GM06990 (cell line): Measurements from ENCODE around the gene TXLNA.

Experiments used
- DNase-seq: peaks from one replicate; pipeline ENCODE4 v3.0.0-alpha.2; 2011; ENCODE audit not compliant: insufficient read length; ENCODE audit errors: extremely low read depth
- H3K27me3 ChIP-seq: replicated peaks from 2 replicates; pipeline ENCODE4 v1.6.0; 2011; ENCODE audit warnings: low read length; ENCODE audit not compliant: control insufficient read depth, insufficient read depth
- H3K36me3 ChIP-seq: 2 replicates; pipeline ENCODE4 v1.5.1; 2011; ENCODE audit warnings: low read length; ENCODE audit not compliant: control insufficient read depth, insufficient read depth
- H3K4me3 ChIP-seq: replicated peaks from 2 replicates; pipeline ENCODE4 v1.5.1; 2011; ENCODE audit warnings: low read depth, mild to moderate bottlenecking, control low read depth, low read length
- TF ChIP-seq, protein P1 (sequence below): IDR thresholded peaks from 2 replicates; pipeline ENCODE4 v1.5.1; 2011; ENCODE audit warnings: low read length, control low read depth, mild to moderate bottlenecking, inconsistent platforms; ENCODE audit not compliant: insufficient read depth, poor library complexity, severe bottlenecking

Gene TXLNA

DNA sequence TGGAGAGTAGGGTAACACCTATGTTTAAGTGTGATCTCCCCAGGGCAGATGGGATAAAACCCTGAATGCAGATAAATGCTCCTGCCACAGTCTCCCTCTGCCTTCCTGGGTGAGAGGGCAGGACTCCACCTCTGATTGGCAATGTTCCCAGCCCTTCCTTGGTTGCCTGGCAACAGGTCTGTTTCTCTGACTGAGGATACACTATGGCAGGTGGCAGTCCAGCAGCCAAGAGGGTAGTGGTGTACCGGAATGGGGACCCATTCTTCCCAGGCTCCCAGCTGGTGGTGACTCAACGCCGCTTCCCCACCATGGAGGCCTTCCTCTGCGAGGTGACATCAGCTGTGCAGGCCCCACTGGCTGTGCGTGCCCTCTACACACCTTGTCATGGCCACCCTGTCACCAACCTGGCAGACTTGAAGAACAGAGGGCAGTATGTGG is 29.4 kb downstream of the TXLNA start, which contains the start of gene DCDC2B:
TSS of gene DCDC2B (plus strand) at position 199 of the 438 bp plus-strand sequence. CDS start at position 204, 5 bp downstream.
- no peaks in the 10 kb centered on the region for H3K27me3 ChIP-seq
- H3K4me3 ChIP-seq: no peak within 1 kb of the TSS
- peaks cover 7% of the 10 kb centered on the region for H3K36me3 ChIP-seq
- no peak for DNase-seq
- TF ChIP-seq, protein P1, sequence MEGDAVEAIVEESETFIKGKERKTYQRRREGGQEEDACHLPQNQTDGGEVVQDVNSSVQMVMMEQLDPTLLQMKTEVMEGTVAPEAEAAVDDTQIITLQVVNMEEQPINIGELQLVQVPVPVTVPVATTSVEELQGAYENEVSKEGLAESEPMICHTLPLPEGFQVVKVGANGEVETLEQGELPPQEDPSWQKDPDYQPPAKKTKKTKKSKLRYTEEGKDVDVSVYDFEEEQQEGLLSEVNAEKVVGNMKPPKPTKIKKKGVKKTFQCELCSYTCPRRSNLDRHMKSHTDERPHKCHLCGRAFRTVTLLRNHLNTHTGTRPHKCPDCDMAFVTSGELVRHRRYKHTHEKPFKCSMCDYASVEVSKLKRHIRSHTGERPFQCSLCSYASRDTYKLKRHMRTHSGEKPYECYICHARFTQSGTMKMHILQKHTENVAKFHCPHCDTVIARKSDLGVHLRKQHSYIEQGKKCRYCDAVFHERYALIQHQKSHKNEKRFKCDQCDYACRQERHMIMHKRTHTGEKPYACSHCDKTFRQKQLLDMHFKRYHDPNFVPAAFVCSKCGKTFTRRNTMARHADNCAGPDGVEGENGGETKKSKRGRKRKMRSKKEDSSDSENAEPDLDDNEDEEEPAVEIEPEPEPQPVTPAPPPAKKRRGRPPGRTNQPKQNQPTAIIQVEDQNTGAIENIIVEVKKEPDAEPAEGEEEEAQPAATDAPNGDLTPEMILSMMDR: no peak

DNA sequence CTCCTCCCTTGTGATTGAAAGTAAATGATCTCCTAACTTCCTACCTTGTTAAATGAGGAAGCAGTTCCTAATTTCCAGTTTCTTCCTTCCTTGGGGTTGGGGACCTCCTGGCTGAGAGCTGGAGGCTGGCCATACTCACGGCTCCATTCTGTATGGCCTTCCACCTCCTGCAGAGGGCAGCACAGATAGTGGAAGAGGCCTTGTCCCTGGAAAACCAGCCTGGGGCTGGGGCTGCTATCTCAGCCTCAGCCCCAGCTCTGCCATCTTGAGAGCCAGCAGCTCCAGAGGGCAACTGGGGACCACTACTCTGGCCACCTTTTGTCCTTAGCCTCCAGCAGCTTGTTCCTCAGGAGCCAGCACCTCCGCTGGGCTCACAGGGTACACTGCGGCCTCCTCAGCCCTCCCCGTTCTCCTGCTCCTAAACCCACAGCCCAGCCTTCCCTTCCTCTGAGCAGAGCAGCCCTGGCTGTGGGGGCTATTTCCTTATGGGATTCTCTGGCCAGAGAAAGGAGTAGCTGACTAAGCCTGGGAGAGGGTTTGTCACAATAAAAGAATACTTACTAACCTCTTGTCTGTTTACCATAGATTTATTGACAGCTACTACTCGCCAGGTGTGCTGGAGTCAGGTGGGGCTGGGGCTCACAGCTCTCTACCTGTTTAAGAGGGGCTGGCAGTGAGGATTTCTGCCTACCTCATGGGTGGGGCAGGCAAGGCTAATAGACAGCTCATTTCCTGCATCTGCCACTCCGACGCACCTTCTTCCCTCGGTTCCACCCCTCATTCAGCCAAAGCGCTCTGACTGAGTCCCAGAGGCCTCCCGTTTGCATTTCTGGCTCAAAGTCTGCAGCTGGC is 36.4 kb downstream of the TXLNA start:
- Histone ChIP-seq H3K4me3 (no peak overlapping the region), H3K36me3 (peaks cover 9% of the 10 kb centered on the region), H3K27me3 (no peaks in the 10 kb centered on the region)
- no peak for DNase-seq
- TF ChIP-seq, protein P1: peak; percentile 84

DNA sequence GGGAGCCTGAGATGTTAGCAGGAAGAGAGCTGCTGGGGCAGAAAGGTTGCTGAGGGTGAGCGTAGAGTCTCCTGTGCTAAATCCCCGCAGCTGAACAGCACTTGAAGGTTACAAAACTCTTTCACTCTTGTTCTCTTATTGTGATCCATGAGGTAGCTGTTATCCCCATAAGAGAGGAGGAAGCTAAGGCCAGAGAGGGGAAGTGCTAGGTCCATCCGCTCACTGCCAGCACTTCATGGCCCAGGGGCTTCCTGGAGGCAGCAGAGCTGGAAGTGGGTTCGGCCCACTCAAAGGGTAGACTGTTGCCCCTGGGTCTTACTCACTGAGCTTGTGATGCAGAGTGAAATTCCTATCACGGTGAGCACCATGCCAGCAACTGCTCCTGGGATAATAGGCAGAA is 37.1 kb downstream of the TXLNA start:
- no peaks in the 10 kb centered on the region for H3K27me3 ChIP-seq
- no peak for DNase-seq
- H3K36me3 ChIP-seq: peaks cover 9% of the 10 kb centered on the region
- H3K4me3 ChIP-seq: no peak overlapping the region
- TF ChIP-seq, protein P1: no peak

DNA sequence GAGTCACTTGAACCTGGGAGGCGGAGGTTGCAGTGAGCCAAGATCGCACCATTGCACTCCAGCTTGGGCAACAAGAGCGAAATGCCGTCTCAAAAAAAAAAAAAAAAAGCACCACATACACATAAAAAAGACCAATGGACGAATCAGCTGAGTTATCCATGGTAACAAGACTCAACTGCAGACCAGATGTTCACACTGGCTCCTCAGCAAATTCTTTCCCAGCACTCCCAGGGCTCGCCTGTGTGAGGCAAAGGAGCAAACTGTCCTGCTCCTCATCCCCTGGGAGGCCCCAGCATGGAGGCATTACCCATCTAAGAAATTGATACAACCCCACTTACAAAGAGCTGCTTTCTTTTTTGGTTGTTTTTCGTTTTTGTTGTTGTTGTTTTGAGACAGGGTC is 39.5 kb downstream of the TXLNA start:
- peaks cover 10% of the 10 kb centered on the region for H3K36me3 ChIP-seq
- no peak for DNase-seq
- TF ChIP-seq, protein P1: no peak
- H3K27me3 ChIP-seq: no peaks in the 10 kb centered on the region
- no peak overlapping the region for H3K4me3 ChIP-seq

DNA sequence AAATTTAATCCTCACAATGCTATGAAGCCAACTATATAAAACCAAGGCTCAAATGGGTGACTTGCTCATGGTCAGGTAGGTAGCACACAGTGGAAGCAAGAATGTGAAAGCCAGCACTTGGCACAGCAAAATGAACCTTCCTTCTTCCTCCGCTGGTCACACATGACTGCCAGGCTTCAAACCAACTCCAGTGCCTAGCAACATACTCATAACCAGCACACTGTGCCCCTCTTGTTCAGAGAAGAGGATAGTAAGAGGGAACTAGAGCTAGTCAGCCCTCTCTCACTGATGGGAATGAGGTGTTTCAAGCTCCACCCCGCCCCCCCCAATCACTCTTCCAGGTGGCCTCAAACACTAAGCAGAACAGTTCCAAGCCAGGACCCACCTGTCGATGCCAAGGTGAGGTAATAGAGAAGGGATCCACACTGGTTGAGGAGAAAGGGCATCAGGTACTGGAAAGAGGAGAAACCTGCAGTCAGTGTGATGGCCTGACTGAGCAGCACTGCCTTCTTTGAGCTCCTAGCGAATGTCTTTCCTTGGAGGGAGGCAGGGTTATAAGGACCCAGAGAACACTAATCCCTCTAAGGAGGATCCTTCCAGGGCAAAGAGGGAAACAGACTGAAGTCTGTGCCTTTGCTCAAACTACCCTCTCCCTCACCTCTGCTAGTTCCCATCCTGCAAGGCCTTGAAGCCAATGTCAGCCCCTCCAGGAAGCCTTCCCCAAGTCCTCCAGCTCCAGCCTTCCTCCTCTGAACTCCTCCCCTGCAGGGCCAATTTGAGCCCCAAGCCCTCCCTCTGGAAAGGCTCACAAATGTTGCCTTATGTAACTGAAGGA is 41.5 kb downstream of the TXLNA start:
- Histone ChIP-seq H3K27me3 (no peaks in the 10 kb centered on the region), H3K4me3 (peak overlapping the region; percentile 85), H3K36me3 (peaks cover 10% of the 10 kb centered on the region)
- TF ChIP-seq, protein P1: no peak
- no peak for DNase-seq
